IMR-90 (cell line): ENCODE results near the gene S100A12. TPM values are rescaled to one million over a fixed set of nuclear protein-coding genes. Genes with fewer than 3 reads are reported as not detected.
"Not testable (repeated sequence)": the region's sequence is repeated elsewhere in the genome, so short reads cannot be mapped to it uniquely, and the experiment has no call there.

ENCODE experiments used
- ATAC-seq: fragments of 200-7000 bp; cut with Tn5 transposase; 2 replicates; pipeline ENCODE4 v1.9.1; 2020; ENCODE audit warnings: low read depth, mild to moderate bottlenecking, moderate library complexity
- BruUV-seq: library from RNA; stranded (reverse); fragments of 400-500 nt; replicated peaks from 2 replicates; lab custom pipeline; 2021; lab: Mats Ljungman, UMichigan
- CTCF ChIA-PET: fragments of 300-600 bp; formaldehyde crosslinking; extraction: SDS; loops from one replicate; lab custom pipeline; 2021; ENCODE audit warnings: antibody characterized with exemption; lab: Yijun Ruan, JAX
- POLR2A ChIA-PET: fragments of 300-600 bp; sonication (Branson Sonifier 250); formaldehyde crosslinking; loops from one replicate; lab custom pipeline; 2022; ENCODE audit warnings: antibody characterized with exemption; ENCODE audit not compliant: unreplicated experiment; lab: Charles Lee
- DNase-seq: peaks from one replicate; pipeline ENCODE4 v3.0.0; 2013
- H2AFZ ChIP-seq: replicated peaks from 2 replicates; pipeline ENCODE3; 2013; ENCODE audit warnings: low read length, mild to moderate bottlenecking; ENCODE audit not compliant: poor library complexity
- H2AK5ac ChIP-seq: 2 replicates; pipeline ENCODE4 v1.6.1; 2013; ENCODE audit warnings: low read depth, low read length, inconsistent platforms
- H2AK9ac ChIP-seq: replicated peaks from 2 replicates; pipeline ENCODE3; 2013; ENCODE audit warnings: mild to moderate bottlenecking, low read depth, low read length, moderate library complexity; ENCODE audit not compliant: poor library complexity
- H2BK120ac ChIP-seq: 2 replicates; pipeline ENCODE4 v1.6.1; 2013; ENCODE audit warnings: low read depth, low read length, inconsistent platforms
- H2BK15ac ChIP-seq: 3 replicates; pipeline ENCODE4 v1.6.1; 2013; ENCODE audit warnings: low read depth, low read length, inconsistent platforms
- H2BK20ac ChIP-seq: 2 replicates; pipeline ENCODE4 v1.6.1; 2013; ENCODE audit warnings: low read depth, mild to moderate bottlenecking, inconsistent platforms, low read length, moderate library complexity
- H2BK5ac ChIP-seq: 2 replicates; pipeline ENCODE4 v1.6.1; 2013; ENCODE audit warnings: mild to moderate bottlenecking, low read depth, low read length, inconsistent platforms; ENCODE audit not compliant: poor library complexity, severe bottlenecking
- H3K14ac ChIP-seq: replicated peaks from 2 replicates; pipeline ENCODE4 v1.6.1; 2013; ENCODE audit warnings: low read depth, low read length, inconsistent platforms
- H3K18ac ChIP-seq: 2 replicates; pipeline ENCODE4 v1.6.1; 2013; ENCODE audit warnings: low read depth, low read length, control low read depth
- H3K23ac ChIP-seq: 2 replicates; pipeline ENCODE4 v1.6.1; 2013; ENCODE audit warnings: low read depth, low read length, inconsistent platforms
- H3K27ac ChIP-seq: 2 replicates; pipeline ENCODE4 v1.5.1; 2013; ENCODE audit warnings: mild to moderate bottlenecking, control low read depth, low read length; ENCODE audit not compliant: insufficient read depth
- H3K27me3 ChIP-seq: 2 replicates; pipeline ENCODE4 v1.6.1; 2013; ENCODE audit warnings: low read length; ENCODE audit not compliant: control insufficient read depth, insufficient read depth
- H3K36me3 ChIP-seq: 2 replicates; pipeline ENCODE4 v1.6.1; 2013; ENCODE audit warnings: low read length, mixed read lengths; ENCODE audit not compliant: control insufficient read depth, insufficient read depth
- H3K4ac ChIP-seq: 2 replicates; pipeline ENCODE4 v1.6.1; 2013; ENCODE audit warnings: low read depth, low read length, inconsistent platforms
- H3K4me1 ChIP-seq: 2 replicates; pipeline ENCODE4 v1.6.1; 2013; ENCODE audit warnings: low read length, mixed read lengths; ENCODE audit not compliant: control insufficient read depth, insufficient read depth
- H3K4me2 ChIP-seq: 2 replicates; pipeline ENCODE4 v1.6.1; 2013; ENCODE audit warnings: low read depth, mild to moderate bottlenecking, control low read depth, low read length, moderate library complexity
- H3K4me3 ChIP-seq: 2 replicates; pipeline ENCODE4 v1.5.1; 2013; ENCODE audit warnings: low read depth, mild to moderate bottlenecking, control low read depth, low read length, moderate library complexity; ENCODE audit not compliant: insufficient read depth
- H3K56ac ChIP-seq: 2 replicates; pipeline ENCODE4 v1.6.1; 2013; ENCODE audit warnings: low read length, inconsistent platforms; ENCODE audit not compliant: insufficient read depth; ENCODE audit errors: extremely low read depth
- H3K79me1 ChIP-seq, 2 experiments: 2 replicates each; pipeline ENCODE4 v1.6.1; 2013; ENCODE audit warnings: low read length in 2 of 2, inconsistent platforms in 1 of 2, low read depth in 1 of 2
- H3K9ac ChIP-seq: 2 replicates; pipeline ENCODE4 v1.6.1; 2013; ENCODE audit warnings: low read depth, low read length, control low read depth
- H3K9me1 ChIP-seq: 2 replicates; pipeline ENCODE4 v1.6.1; 2013; ENCODE audit warnings: low read length, inconsistent platforms; ENCODE audit not compliant: insufficient read depth
- H3K9me3 ChIP-seq: 2 replicates; pipeline ENCODE4 v1.6.1; 2013; ENCODE audit warnings: low read length; ENCODE audit not compliant: control insufficient read depth, insufficient read depth
- H4K20me1 ChIP-seq: 2 replicates; pipeline ENCODE4 v1.6.1; 2013; ENCODE audit warnings: low read length, inconsistent platforms; ENCODE audit not compliant: insufficient read depth
- H4K5ac ChIP-seq: 2 replicates; pipeline ENCODE4 v1.6.1; 2013; ENCODE audit warnings: mild to moderate bottlenecking, low read depth, low read length, control low read depth
- H4K8ac ChIP-seq, 2 experiments: 2 replicates each; pipeline ENCODE4 v1.6.1; 2013; ENCODE audit warnings: low read depth in 2 of 2, low read length in 2 of 2, control low read depth in 1 of 2, inconsistent platforms in 1 of 2
- H4K91ac ChIP-seq: 2 replicates; pipeline ENCODE4 v1.6.1; 2013; ENCODE audit warnings: low read depth, low read length, inconsistent platforms; ENCODE audit not compliant: insufficient read depth
- WGBS, 2 experiments: methylation state at CpG; one replicate each; pipeline versions ENCODE4 v1.1.5 to v1.1.7; 2013; ENCODE audit warnings: missing lambda C conversion rate in 2 of 2; ENCODE audit not compliant: insufficient read length in 1 of 2; ENCODE audit errors: extremely low coverage in 2 of 2; 5-methylcytosine and 5-hydroxymethylcytosine counted together
- dilution Hi-C: fragments of 300-500 bp; cut with HindIII; formaldehyde crosslinking; loops from one replicate; pipeline ENCODE4 v1.14.3; 2018; ENCODE audit warnings: low sequenced_read_pairs; ENCODE audit not compliant: unreplicated experiment
- in situ Hi-C: fragments of 300-500 bp; cut with MboI; formaldehyde crosslinking; loops from 3 replicates; pipeline ENCODE4 v1.14.3; 2019; ENCODE audit warnings: low sequenced_read_pairs, inconsistent platforms, mixed read lengths
- intact Hi-C: fragments of 100-400 bp; cut with micrococcal nuclease; formaldehyde crosslinking; loops from 2 replicates; pipeline ENCODE4 v1.10.0; 2022
- polyA plus RNA-seq, 3 experiments: library from polyadenylated mRNA; depleted of rRNA; stranded (reverse); fragments of >200 nt; gene quantifications; 2 replicates each; pipeline ENCODE4 v1.2.3, GENCODE V29; 2012; ENCODE audit warnings: low replicate concordance in 1 of 3
- total RNA-seq: library from RNA; depleted of rRNA; stranded (reverse); fragments of >200 nt; gene quantifications from 2 replicates; pipeline ENCODE4 v1.2.3, GENCODE V29; 2012

Gene S100A12
- total and polyA plus RNA-seq, 2 of the 4 experiments (the other 2 are of a cell fraction) = not detected

- H3K4me1 ChIP-seq, dilution Hi-C loops, H4K8ac ChIP-seq, H3K9ac ChIP-seq, H3K36me3 ChIP-seq, H3K18ac ChIP-seq, H2BK20ac ChIP-seq, H2BK120ac ChIP-seq, BruUV-seq, H3K9me1 ChIP-seq, H2BK15ac ChIP-seq, H2AK9ac ChIP-seq, in situ Hi-C loops, H4K91ac ChIP-seq, H4K5ac ChIP-seq, H3K79me1 ChIP-seq, H2BK5ac ChIP-seq, H3K9me3 ChIP-seq, H3K23ac ChIP-seq, H4K20me1 ChIP-seq, H3K56ac ChIP-seq, CTCF ChIA-PET, H3K27me3 ChIP-seq, intact Hi-C loops, H3K14ac ChIP-seq, DNase-seq, H3K27ac ChIP-seq, H3K4me3 ChIP-seq, H3K4ac ChIP-seq, H2AK5ac ChIP-seq, H2AFZ ChIP-seq, ATAC-seq, POLR2A ChIA-PET, H3K4me2 ChIP-seq: not testable (repeated sequence)
- WGBS, 2 experiments = no CpG with 5 or more reads among the region's 7 CpGs
Observed at GRCh38 chr1:153418758-153419435, 43.5 kb upstream of the S100A12 start.
